Psoas muscle (tissue), 8 donors: ENCODE measurements around the gene ZNF524. TPM values are rescaled to one million over a fixed set of nuclear protein-coding genes. Genes with fewer than 3 reads are reported as not detected.
A peak's percentile ranks its signal among the peaks of the same experiment; 100 is the strongest.

Experiments
- ATAC-seq, 4 donors: fragments of 200-7000 bp; cut with Tn5 transposase; one replicate each; pipeline ENCODE4 v1.9.1; 2020; ENCODE audit warnings: moderate library complexity in 3 of 4, mild to moderate bottlenecking in 2 of 4
- DNase-seq, 2 donors: peaks; one replicate each; pipeline ENCODE4 v3.0.0-alpha.2; 2020
- H3K27ac ChIP-seq: fragments of 200-600 bp; one replicate; pipeline ENCODE4 v1.8.0; 2022
- H3K27me3 ChIP-seq, 3 donors: fragments of 200-600 bp in 1 of 3; one replicate each; pipeline versions ENCODE4 v1.6.1 to v1.8.0; 2013 to 2022; ENCODE audit warnings: low read length in 2 of 3, mild to moderate bottlenecking in 2 of 3, moderate library complexity in 1 of 3; ENCODE audit not compliant: insufficient read depth in 3 of 3
- H3K36me3 ChIP-seq, 2 donors: fragments of 200-600 bp in 1 of 2; one replicate each; pipeline versions ENCODE4 v1.6.1 to v1.8.0; 2013 to 2022; ENCODE audit warnings: low read depth in 1 of 2, mild to moderate bottlenecking in 1 of 2, moderate library complexity in 1 of 2; ENCODE audit not compliant: insufficient read depth in 1 of 2
- H3K4me1 ChIP-seq: fragments of 200-600 bp; one replicate; pipeline ENCODE4 v1.8.0; 2022
- H3K4me3 ChIP-seq: fragments of 200-600 bp; one replicate; pipeline ENCODE4 v1.8.0; 2022; ENCODE audit warnings: mild to moderate bottlenecking
- H3K9me3 ChIP-seq: fragments of 200-600 bp; one replicate; pipeline ENCODE4 v1.8.0; 2022
- CTCF ChIP-seq: fragments of 200-600 bp; IDR thresholded peaks from one replicate; pipeline ENCODE4 v1.8.0; 2022; ENCODE audit warnings: antibody characterized with exemption
- WGBS, 3 donors: extraction: QIAGEN DNeasy Blood & Tissue Kit; methylation state at CpG; one replicate each; pipeline versions ENCODE4 v1.1.6 to v1.1.7; 2013; 5-methylcytosine and 5-hydroxymethylcytosine counted together
- intact Hi-C, 2 donors: fragments of 100-400 bp; cut with DNase I; formaldehyde crosslinking; loops; one replicate each; pipeline versions ENCODE4 v1.11.0 to v1.14.2; 2022
- polyA plus RNA-seq, 3 donors: library from polyadenylated mRNA; stranded (reverse); fragments of 200-250 nt; gene quantifications; one replicate each; pipeline ENCODE4 v1.2.3, GENCODE V29; 2013
- total RNA-seq, 4 donors: library from RNA; stranded (reverse); fragmentation: NEBNext Ultra II Directional in 2 of 4; extraction: Animal tissue kit (Norgen Biotek cat#: 25700) in 2 of 4; gene quantifications; one replicate each; pipeline versions ENCODE4 v1.2.1 to v1.2.4, GENCODE V29; 2021 to 2023
- donor health status: healthy with polysubstance abuse.
- donor health status: DM: no; HTN: no; CAD: no; lungs with moderate emphysema.
- donor health status: Bipolar disorder and iron deficiency.
- donor health status: healthy.
- donor health status: DM: yes; HTN: yes; CAD: no.
- donor health status: DM: no; HTN: no; CAD: no.
- donor health status: DM: no; HTN: no; CAD: no.
- donor health status: DM: yes; HTN: yes; CAD: no.

ZNF524 gene
- total and polyA plus RNA-seq, 7 donors, result 21.4 to 52.5 (median 32.0) TPM

GRCh38 chr19:55590617-55591016, 9.5 kb upstream of the ZNF524 start:
- TF ChIP-seq CTCF, result no peak
- Histone ChIP-seq H3K36me3 (peaks cover 0 to 25% of the 10 kb centered on the region in 2 donors), H3K9me3 (no peaks in the 10 kb centered on the region), H3K27ac (no peak overlapping the region), H3K27me3 (no peaks in the 10 kb centered on the region), H3K4me1 (peaks cover 22% of the 10 kb centered on the region), H3K4me3 (no peak overlapping the region)
- intact Hi-C loops, result no loop called here
- peak in 1 of 2 donors; percentile 19 for DNase-seq
- WGBS, 3 donors, result 80 to 88% (median 84%) methylated on average over 10 of the region's 10 CpGs
- no peak for ATAC-seq

GRCh38 chr19:55591555-55591954, 8.5 kb upstream of the ZNF524 start:
- ATAC-seq (no peak), DNase-seq (peak in 1 of 2 donors; percentile 18)
- 79 to 83% (median 82%) methylated on average over 10 of the region's 10 CpGs for WGBS, 3 donors
- TF ChIP-seq CTCF, result no peak
- Histone ChIP-seq H3K9me3 (no peaks in the 10 kb centered on the region), H3K27me3 (no peaks in the 10 kb centered on the region), H3K4me3 (no peak overlapping the region), H3K27ac (no peak overlapping the region), H3K4me1 (peaks cover 21% of the 10 kb centered on the region), H3K36me3 (peaks cover 0 to 35% of the 10 kb centered on the region in 2 donors)
- intact Hi-C loops, result no loop called here

GRCh38 chr19:55592391-55593090, 7.5 kb upstream of the ZNF524 start:
- TF ChIP-seq CTCF, result no peak
- WGBS, 3 donors, result 90 to 95% (median 93%) methylated on average over 46 to 73 of the region's 73 CpGs
- intact Hi-C loops, result no loop called here

GRCh38 chr19:55593096-55593772, 6.9 kb upstream of the ZNF524 start:
- peaks cover 14% of the 10 kb centered on the region for H3K4me1 ChIP-seq
- TF ChIP-seq CTCF, result no peak
- H3K36me3 ChIP-seq, result peaks cover 0 to 49% of the 10 kb centered on the region in 2 donors
- H3K4me3 ChIP-seq, result no peak overlapping the region
- no peak for ATAC-seq
- no peak overlapping the region for H3K27ac ChIP-seq
- WGBS, 3 donors, result 81 to 85% (median 81%) methylated on average over 53 to 68 of the region's 68 CpGs
- DNase-seq, result peak in 1 of 2 donors; percentile 42
- H3K27me3 ChIP-seq, result no peaks in the 10 kb centered on the region
- no peaks in the 10 kb centered on the region for H3K9me3 ChIP-seq
- intact Hi-C loops, result no loop called here

More at GRCh38 chr19:55592391-55593090, 7.5 kb upstream of the ZNF524 start:
- Histone ChIP-seq H3K4me3 (no peak overlapping the region), H3K27ac (no peak overlapping the region), H3K9me3 (no peaks in the 10 kb centered on the region), H3K4me1 (peaks cover 14% of the 10 kb centered on the region), H3K36me3 (peaks cover 0 to 44% of the 10 kb centered on the region in 2 donors), H3K27me3 (no peaks in the 10 kb centered on the region)
- ATAC-seq (no peak), DNase-seq (peak in 1 of 2 donors; percentile 47)
